HTR-8/SVneo (cell line): ENCODE data around the gene CNTNAP3B.
"Not testable (repeated sequence)": the region's sequence is repeated elsewhere in the genome, so short reads cannot be mapped to it uniquely, and the experiment has no call there.

Experiments used
- DNase-seq: peaks from one replicate; pipeline ENCODE4 v3.0.0; 2011; ENCODE audit warnings: low spot score, mixed read lengths; ENCODE audit not compliant: insufficient read length
- FAIRE-seq: peaks from 2 replicates; lab custom pipeline; 2011; peaks lifted over from hg19 to GRCh38; lab: Jason Lieb, UNC

The CNTNAP3B gene

DNA sequence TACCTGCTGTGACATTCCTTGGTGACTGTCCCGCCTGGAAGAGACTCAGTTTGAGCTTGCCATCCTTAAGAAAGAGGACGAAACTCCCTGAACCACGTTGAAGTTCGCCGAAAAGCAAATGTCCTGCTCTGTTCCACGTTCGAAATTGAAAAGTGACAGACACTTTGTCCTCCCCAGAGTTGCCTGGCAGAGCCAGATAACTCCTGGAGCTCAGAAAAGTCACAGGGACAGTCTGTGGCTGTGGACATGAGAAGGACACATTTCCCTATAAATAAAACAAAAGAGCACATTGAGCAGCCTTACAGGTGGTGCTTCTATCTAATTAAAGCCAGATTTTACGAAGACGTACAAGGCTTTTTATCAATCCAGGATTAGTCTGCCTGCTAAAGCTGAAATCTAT, 137.6 kb downstream of the CNTNAP3B start:
- not testable (repeated sequence) for DNase-seq, FAIRE-seq

DNA sequence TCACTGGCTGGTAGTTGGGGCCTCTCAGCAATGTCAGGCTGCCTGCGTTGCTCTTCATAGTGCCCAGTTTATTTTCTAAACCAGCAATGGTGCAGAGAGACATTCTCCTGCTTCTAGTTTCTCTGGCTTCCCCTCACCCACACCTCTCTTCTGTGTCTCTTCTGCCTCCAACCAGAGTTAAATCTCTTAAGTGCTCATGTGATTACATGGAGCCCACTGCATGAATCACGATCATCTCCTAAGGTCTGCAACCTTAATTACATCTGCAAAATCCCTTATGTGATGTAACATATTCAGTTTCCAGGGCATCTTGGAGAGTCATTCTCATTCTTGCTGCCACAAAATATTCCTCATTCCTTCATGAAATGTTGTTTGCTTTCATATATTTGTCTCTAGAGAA, 149.0 kb downstream of the CNTNAP3B start:
- not testable (repeated sequence) for FAIRE-seq, DNase-seq

DNA sequence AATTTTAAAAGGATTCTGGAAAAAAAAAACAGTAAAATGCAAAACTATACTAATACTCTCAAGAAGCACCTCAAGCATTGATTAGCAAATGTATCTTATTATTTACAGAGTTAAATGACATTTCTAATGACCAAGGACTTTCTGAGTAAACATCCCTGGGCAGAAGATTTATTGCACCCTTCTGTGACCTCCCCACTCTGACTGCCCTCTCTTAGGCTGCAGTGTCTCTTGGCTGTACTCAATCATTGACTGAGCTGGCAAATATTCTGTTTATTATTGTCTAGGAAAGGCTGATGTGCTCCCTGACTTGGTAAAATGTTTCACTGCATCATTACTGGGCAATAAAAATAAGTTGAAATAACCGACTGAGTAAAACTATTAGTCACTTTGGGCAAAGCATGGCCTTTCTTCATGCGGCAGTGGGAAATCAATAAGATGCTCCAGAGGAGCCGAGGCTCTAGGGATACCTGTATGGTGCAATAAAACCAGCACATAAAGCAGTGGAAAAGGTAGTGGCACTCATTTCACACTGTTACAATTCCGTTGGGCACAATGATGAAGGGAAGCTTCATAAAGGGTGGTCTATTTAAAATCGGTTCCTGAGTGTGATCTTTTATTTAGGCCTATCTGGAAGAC, 151.1 kb downstream of the CNTNAP3B start:
- DNase-seq, FAIRE-seq: not testable (repeated sequence)

DNA sequence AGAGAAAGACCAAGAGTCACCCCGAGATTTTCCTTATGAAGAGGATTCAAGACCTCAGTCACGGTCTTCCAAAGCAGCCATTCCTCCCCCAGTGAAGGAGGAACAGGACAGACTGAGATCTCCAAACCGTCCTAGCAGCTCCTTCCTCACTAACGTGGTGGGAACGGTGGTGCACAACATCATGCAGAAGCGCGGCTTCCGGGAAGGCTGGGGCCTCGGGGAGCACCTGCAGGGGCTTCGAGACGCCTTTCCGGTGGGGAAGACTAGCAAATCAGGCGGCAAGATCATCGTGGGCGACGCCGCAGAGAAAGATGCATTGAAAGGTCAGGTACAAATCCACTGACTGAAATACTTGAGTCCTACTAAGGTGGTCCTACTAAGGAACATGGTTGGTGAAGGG, 154.3 kb downstream of the CNTNAP3B start:
- not testable (repeated sequence) for FAIRE-seq, DNase-seq

DNA sequence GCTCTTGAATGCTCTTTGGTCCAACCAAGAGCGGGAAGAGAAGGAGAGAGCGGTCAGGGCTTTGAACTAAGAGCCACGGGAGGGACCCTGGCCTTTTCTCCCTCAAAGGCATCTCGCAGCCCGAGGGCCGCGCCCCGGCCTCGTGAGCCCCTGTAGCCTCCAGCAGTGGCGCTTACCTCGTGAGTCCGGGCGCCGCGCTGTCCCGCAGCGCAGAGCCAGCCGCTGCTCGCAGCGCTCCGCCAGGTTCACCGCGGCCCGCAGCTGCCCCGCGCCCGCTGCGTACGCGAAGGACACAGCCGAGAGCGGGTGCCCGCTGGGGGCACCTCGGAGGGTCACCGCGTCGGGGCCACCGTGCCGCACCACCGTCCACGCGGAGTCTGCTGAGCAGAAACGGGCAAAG, 176.2 kb downstream of the CNTNAP3B start:
- not testable (repeated sequence) for DNase-seq, FAIRE-seq

DNA sequence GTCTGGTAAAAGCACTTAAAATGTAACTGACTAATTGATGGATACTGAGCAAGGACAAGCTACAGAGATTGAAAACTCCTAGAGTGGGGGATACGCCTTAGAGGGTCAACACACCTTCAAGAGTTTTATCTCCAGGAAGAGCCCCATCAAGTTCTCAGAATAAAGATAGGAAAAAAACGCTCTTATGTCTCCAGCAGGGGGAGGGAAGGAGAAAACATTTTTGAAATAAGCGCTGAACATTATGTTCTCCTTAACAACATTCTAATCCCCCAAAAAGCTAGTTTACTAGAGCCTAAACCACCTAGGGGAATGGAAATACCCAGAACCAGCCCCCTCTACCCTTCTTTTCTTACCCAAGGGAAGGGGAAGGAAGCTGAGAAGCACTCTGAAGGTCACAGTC, 187.5 kb downstream of the CNTNAP3B start:
- not testable (repeated sequence) for DNase-seq, FAIRE-seq

DNA sequence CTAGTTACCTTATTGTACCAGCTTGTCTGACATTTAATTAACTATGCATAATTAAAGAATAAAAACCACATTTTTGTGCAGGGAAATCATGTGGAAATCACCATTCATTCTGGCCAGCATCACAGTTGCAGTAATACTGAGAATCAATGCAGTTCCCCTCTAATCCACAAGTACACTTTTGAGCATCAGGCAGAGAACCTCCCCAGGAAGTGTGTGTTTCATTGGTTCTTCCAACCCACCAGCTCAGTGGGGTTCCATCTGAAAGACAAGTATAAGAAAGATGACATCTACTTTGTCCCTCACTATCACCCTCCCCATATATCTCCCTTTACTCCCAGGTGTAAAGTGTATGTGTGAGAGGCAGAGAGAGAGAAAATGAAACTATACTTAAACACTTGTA, 191.1 kb downstream of the CNTNAP3B start:
- not testable (repeated sequence) for DNase-seq, FAIRE-seq

DNA sequence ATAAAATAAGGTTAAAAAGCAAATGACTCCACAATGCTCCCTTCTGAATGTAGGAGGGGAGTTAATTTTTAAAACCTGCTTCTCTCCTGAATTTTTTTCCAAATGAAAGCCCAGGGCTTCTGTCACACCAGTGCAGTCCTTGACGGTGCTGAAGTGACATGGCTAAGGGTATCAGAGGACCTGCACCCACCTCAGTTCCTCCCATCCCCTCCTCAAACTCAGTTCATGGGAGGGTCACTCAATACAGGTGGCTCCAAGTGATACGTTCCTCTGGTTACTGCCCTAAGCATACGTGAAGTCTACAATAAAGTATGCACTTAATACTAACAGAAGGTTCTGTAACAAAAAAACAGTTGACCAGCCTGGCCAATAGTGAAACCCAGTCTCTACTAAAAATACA, 193.5 kb downstream of the CNTNAP3B start:
- DNase-seq, FAIRE-seq: not testable (repeated sequence)

DNA sequence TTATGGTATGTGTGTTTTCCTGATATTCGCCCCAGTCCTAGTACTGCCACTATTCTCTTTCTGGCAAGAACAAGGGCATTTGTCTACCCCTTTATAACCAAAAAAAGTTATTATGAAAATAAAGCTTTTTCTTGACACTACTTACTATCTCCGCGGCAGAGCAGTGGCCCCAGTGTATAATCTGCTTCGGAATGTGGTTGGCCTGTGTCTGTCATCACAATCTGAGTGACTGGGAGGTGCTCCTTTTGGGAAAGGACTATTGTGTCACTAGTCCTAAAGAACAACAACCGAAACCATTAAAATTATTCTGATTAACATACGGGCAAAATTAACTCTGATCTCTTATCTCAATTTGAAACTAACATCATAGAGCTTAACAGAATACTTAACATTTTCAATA, 200.1 kb downstream of the CNTNAP3B start:
- not testable (repeated sequence) for FAIRE-seq, DNase-seq

DNA sequence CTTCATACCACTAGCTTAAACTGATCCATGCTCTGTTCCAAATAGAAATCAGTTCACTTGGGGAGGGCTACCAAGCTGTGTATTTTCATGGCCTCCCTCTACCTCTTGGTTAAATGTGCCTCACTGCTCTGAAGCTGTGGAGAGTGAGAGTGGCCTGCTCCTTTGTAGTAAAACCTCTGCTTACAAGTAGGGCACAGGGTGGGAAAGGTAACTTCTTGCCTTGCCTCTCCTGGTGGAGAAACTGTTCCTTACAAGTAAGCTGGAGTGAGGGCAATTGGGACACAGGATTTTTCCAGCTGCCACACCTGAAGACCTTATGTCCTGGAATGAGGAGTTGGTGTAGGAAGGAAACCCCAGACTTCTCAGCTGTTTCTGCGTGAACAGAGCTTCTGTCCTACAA, 211.9 kb downstream of the CNTNAP3B start:
- FAIRE-seq, DNase-seq: not testable (repeated sequence)

DNA sequence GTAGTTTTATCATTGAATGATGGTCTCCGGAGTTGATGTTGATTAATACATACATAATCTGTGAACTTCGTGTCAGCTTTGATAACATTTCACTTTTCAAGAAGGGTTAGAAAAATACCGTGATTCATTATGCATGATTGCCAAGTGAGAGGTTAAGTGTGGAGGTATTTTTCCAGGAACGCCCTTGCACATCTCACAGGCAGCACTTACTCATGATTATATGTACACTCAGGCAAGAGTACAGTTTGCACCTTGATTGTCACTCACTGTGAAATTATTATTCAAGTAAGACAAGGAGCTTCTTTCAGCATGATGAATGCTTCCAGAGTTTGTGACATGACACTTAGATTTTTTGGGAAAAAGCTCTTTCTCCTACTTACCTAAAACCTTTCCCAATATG, 223.7 kb downstream of the CNTNAP3B start:
- not testable (repeated sequence) for DNase-seq, FAIRE-seq

DNA sequence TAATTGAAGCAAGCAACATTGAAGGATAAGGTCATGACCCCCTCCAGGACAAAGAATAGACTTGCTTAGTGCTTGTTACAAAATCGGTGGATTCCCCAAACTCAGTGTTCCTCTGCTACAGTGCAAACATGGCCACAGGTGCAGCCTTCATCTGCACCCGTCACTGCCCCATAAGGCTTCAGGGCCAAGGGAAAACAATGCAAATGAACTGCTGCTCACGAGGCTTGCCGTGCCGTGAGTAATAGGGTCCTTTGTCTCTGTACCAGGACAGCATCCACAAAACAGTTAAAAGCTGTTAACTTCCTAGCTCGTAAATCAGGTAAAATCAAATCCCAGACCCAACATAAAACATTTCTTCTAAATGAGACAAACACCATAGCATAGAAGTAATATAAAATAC, 226.5 kb downstream of the CNTNAP3B start:
- FAIRE-seq, DNase-seq: not testable (repeated sequence)

DNA sequence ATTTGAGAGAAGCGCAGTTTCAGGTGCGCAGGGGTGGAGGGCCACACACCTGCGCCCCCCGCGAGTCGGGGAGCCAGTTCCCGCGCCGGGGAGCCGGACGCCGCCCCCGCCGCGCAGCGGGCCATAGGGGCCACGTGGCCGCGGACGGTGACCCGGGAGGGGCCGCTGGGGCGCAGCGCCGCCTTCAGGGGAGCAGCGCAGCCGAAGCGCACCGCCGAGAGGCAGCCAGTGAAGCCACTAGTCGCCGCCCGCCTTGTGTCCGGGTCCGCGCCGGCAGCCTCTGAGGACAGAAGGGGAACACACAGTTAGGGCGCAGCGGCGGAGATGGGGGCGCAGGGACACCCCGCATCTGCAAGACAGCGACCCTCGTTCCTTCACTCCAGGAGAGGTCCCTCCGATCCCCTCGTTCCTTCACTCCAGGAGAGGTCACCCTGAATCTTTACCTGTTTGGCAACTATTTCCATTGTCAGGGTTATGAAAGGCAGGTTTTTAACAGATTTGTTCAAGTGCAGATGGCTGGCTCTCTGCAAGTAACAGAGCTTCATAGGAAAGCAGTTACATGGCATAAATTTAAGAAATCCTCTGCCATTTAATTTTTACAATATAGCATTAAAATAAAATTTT, 230.4 kb downstream of the CNTNAP3B start:
- FAIRE-seq, DNase-seq: not testable (repeated sequence)

DNA sequence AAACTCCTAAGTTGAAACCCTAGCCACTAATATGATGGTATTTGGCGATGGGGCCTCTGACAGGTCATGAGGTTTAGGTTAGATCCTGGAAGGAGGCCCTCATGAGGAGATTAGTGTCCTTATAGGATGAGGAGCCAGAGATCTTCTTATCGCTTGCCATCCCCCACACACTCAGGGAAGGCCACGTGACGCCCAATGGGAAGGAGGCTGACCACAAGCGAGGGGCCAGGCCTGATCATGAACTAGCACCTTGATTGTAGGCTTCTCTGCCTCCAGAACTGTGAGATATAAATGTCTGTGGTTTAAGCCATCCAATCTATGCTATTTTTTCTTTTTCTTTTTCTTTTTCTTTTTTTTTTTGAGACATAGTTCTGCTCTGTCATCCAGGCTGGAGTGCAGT, 254.7 kb downstream of the CNTNAP3B start:
- not testable (repeated sequence) for FAIRE-seq

DNA sequence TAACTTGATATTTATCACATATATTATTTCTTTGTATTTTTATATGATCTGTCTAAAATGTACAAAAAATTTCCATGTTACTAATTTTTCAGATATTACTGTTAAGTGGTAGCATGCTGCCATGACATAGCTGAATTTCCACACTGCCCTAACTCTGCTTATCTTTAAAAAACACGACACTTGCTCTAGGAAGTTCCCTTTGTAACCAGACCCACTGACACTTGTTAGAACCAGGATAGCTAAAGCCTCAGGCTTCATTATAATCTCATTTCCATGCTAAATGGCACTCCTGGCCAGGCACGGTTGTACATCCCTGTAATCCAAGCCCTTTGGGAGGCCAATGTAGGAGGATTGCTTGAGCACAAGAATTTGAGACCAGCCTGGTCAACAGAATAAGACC, 273.8 kb downstream of the CNTNAP3B start:
- not testable (repeated sequence) for FAIRE-seq, DNase-seq

More for the DNA sequence above, 254.7 kb downstream of the CNTNAP3B start:
- DNase-seq: not testable (repeated sequence)

DNA sequence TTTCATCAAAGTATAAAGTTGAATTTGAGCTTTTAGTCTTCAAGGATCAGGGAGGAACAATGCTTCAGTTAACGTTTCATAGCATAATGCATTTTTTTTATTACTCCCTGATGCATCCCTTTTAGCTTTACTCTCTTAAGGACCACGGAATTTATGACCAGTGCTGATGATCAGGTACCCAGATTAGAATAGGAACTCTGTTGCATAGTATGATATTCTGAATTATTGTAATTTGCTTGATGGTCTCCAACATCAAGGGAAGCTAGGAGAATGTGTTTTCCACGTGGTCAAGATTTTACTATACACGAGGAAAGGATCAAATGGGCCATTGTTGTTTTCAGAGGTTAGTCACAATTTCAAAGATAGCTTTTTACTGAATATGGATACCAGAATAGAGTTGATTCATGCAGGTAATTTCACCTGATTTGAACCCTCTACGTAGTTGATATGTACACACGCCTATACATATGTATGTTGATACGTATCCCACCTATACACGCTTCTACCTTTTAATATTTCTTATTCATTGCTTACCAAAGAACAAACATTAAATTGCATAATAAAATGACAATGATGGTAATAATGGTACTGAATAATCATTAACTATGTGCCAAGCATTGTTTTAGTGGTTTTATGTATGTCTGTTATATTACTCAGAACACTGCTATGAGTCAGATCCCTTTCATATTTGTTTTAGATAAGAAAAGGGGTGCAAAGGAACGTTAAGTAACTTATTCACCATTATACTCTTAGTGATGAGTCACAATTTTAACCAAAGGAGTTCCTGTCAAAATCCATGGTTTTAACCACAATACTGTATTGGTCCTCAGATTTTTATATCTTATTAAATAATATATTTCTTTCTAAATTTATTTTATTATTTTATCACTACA, 277.1 kb downstream of the CNTNAP3B start:
- not testable (repeated sequence) for DNase-seq, FAIRE-seq

DNA sequence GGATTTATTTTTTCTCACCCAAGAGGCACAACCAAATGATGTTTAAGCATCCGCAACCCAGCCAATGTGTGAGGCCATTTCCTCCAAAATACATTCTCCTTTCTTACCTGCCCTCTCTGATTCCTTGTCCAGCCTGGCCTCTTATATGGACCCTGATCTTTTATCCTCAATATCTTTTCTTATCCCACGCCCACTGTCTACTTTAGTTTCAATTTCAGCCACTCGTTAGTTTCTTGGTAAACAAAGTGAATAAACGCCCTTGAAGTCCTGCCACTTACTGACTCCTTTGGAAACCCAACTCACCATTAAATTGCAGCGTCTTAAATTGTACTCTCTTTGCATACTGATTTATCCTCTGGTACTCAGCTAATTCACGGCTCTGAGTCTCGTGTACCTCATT, 281.4 kb downstream of the CNTNAP3B start:
- not testable (repeated sequence) for FAIRE-seq

More for the DNA sequence above, 281.4 kb downstream of the CNTNAP3B start:
- DNase-seq: not testable (repeated sequence)
